Measurements from ENCODE around the gene GPM6B.

The GPM6B gene

DNA sequence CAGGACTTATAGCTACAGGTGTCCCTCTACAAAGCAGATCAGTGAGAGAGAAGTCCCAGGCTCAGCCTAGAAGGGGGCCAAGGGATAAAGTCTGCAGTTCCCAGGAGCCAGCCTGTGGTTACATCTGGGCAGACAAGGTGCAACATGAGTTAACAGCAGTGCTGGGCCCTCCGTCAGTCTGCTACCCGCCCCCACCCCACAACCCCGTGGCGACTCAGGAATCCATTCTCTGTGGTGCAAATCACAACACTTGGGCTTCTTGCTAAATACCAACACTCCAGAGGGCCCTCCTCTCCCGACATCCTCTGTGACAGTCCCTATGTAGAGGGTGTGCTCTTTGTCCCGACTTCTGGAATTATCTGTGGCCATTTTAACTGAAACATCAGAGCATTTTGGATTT, 13.8 kb downstream of the GPM6B start:
- Histone ChIP-seq H3K27me3 (replicated peaks; ENCODE audit: insufficient read depth, low read length) (no peaks in the 10 kb centered on the region), H3K9me2 (replicated peaks; ENCODE audit: insufficient read depth, low read length) (no peaks in the 10 kb centered on the region), H2AFZ (ENCODE audit: low read length) (no peak overlapping the region), H3K9ac (ENCODE audit: low read length) (no peak overlapping the region), H3K4me2 (ENCODE audit: low read depth, low read length) (no peak overlapping the region), H3K4me1 (ENCODE audit: low read length) (0 out of 2 replicates have a peak, but pooled peaks cover 8% of the 10 kb centered on the region), H3K27ac (ENCODE audit: low read length) (no peak overlapping the region), H3K4me3 (ENCODE audit: low read length) (no peak overlapping the region), H3F3A (ENCODE audit: insufficient read depth, low read length) (no peaks in the 10 kb centered on the region), H3K36me3 (replicated peaks; ENCODE audit: insufficient read depth, low read length) (no peaks in the 10 kb centered on the region), H3K9me3 (replicated peaks; ENCODE audit: insufficient read depth, low read length) (no peaks in the 10 kb centered on the region), H4K20me1 (ENCODE audit: insufficient read depth, low read length) (no peaks in the 10 kb centered on the region), H3K79me2 (ENCODE audit: low read length) (no peaks in the 10 kb centered on the region)
- TF ChIP-seq, protein P1, sequence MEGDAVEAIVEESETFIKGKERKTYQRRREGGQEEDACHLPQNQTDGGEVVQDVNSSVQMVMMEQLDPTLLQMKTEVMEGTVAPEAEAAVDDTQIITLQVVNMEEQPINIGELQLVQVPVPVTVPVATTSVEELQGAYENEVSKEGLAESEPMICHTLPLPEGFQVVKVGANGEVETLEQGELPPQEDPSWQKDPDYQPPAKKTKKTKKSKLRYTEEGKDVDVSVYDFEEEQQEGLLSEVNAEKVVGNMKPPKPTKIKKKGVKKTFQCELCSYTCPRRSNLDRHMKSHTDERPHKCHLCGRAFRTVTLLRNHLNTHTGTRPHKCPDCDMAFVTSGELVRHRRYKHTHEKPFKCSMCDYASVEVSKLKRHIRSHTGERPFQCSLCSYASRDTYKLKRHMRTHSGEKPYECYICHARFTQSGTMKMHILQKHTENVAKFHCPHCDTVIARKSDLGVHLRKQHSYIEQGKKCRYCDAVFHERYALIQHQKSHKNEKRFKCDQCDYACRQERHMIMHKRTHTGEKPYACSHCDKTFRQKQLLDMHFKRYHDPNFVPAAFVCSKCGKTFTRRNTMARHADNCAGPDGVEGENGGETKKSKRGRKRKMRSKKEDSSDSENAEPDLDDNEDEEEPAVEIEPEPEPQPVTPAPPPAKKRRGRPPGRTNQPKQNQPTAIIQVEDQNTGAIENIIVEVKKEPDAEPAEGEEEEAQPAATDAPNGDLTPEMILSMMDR (IDR thresholded peaks at IDR 0.05; ENCODE audit: low read length) = no peak
- TF ChIP-seq EZH2phosphoT487 (IDR thresholded peaks at IDR 0.05; ENCODE audit: low read length) (no peak), EZH2 (optimal IDR thresholded peaks at IDR 0.05; ENCODE audit: low read depth, low read length) (no peak)
- DNase-seq = no peak

GRCh38 chrX:13798184-13798583, 18.7 kb downstream of the GPM6B start:
- no peaks in the 10 kb centered on the region for H3K9me2 ChIP-seq (replicated peaks; ENCODE audit: insufficient read depth, low read length)
- no peak overlapping the region for H2AFZ ChIP-seq (ENCODE audit: low read length)
- H3K4me3 ChIP-seq (ENCODE audit: low read length) = no peak overlapping the region
- H3K4me2 ChIP-seq (ENCODE audit: low read depth, low read length) = no peak overlapping the region
- 0 out of 2 replicates have a peak, but pooled peaks cover 7% of the 10 kb centered on the region for H3K4me1 ChIP-seq (ENCODE audit: low read length)
- no peaks in the 10 kb centered on the region for H4K20me1 ChIP-seq (ENCODE audit: insufficient read depth, low read length)
- no peaks in the 10 kb centered on the region for H3K36me3 ChIP-seq (replicated peaks; ENCODE audit: insufficient read depth, low read length)
- H3K9ac ChIP-seq (ENCODE audit: low read length) = no peak overlapping the region
- no peaks in the 10 kb centered on the region for H3K27me3 ChIP-seq (replicated peaks; ENCODE audit: insufficient read depth, low read length)
- no peak overlapping the region for H3K27ac ChIP-seq (ENCODE audit: low read length)
- no peaks in the 10 kb centered on the region for H3K79me2 ChIP-seq (ENCODE audit: low read length)
- no peaks in the 10 kb centered on the region for H3F3A ChIP-seq (ENCODE audit: insufficient read depth, low read length)
- DNase-seq = no peak
- H3K9me3 ChIP-seq (replicated peaks; ENCODE audit: insufficient read depth, low read length) = no peaks in the 10 kb centered on the region
- TF ChIP-seq, protein P1 (IDR thresholded peaks at IDR 0.05; ENCODE audit: low read length) = no peak
- TF ChIP-seq EZH2 (optimal IDR thresholded peaks at IDR 0.05; ENCODE audit: low read depth, low read length) (no peak), EZH2phosphoT487 (IDR thresholded peaks at IDR 0.05; ENCODE audit: low read length) (no peak)

DNA sequence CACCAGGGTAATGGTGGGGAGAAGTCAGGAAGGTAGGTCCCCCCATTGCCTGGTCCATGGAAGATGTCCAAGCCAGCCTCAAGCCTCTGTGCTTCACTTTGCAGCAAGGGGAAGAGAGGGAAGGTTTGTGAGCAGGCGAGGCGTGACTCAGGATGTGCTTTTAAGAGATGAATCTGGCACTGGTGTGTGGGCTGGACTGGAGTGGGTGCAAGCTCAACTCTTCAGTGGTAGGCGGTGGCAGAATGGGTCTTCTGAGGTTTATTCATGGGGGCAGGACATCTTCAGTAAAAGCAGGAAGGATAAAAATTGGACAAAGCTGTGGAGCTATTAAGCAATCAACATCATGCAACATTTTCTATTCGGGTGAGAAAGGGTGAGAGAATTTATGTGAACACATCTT, 19.4 kb downstream of the GPM6B start:
- H3K27ac ChIP-seq (ENCODE audit: low read length) = no peak overlapping the region
- no peaks in the 10 kb centered on the region for H3K9me3 ChIP-seq (replicated peaks; ENCODE audit: insufficient read depth, low read length)
- H3K9me2 ChIP-seq (replicated peaks; ENCODE audit: insufficient read depth, low read length) = no peaks in the 10 kb centered on the region
- no peak overlapping the region for H2AFZ ChIP-seq (ENCODE audit: low read length)
- H3K36me3 ChIP-seq (replicated peaks; ENCODE audit: insufficient read depth, low read length) = no peaks in the 10 kb centered on the region
- H3K27me3 ChIP-seq (replicated peaks; ENCODE audit: insufficient read depth, low read length) = no peaks in the 10 kb centered on the region
- TF ChIP-seq EZH2 (optimal IDR thresholded peaks at IDR 0.05; ENCODE audit: low read depth, low read length) (no peak), EZH2phosphoT487 (IDR thresholded peaks at IDR 0.05; ENCODE audit: low read length) (no peak)
- TF ChIP-seq, protein P1 (IDR thresholded peaks at IDR 0.05; ENCODE audit: low read length) = no peak
- H3K4me3 ChIP-seq (ENCODE audit: low read length) = no peak overlapping the region
- H4K20me1 ChIP-seq (ENCODE audit: insufficient read depth, low read length) = no peaks in the 10 kb centered on the region
- no peaks in the 10 kb centered on the region for H3K79me2 ChIP-seq (ENCODE audit: low read length)
- H3K4me2 ChIP-seq (ENCODE audit: low read depth, low read length) = no peak overlapping the region
- H3K9ac ChIP-seq (ENCODE audit: low read length) = no peak overlapping the region
- H3F3A ChIP-seq (ENCODE audit: insufficient read depth, low read length) = no peaks in the 10 kb centered on the region
- no peak for DNase-seq
- H3K4me1 ChIP-seq (ENCODE audit: low read length) = 0 out of 2 replicates have a peak, but pooled peaks cover 7% of the 10 kb centered on the region
